B cell (primary cell): ENCODE measurements around the gene FAM161B. TPM values are rescaled to one million over a fixed set of nuclear protein-coding genes. Genes with fewer than 3 reads are reported as not detected.
"Not testable (repeated sequence)": the region's sequence is repeated elsewhere in the genome, so short reads cannot be mapped to it uniquely, and the experiment has no call there.

Experiments used
- ATAC-seq: fragments of 200-7000 bp; cut with Tn5 transposase; one replicate; pipeline ENCODE4 v1.10.0; 2021; ENCODE audit warnings: low read depth, mild to moderate bottlenecking, moderate number of reproducible peaks, moderate library complexity
- CTCF ChIA-PET: fragments of 350-600 bp; sonication (Branson Sonifier 250); formaldehyde crosslinking; loops from one replicate; lab custom pipeline; 2021; ENCODE audit warnings: antibody characterized with exemption, inconsistent platforms; lab: Charles Lee
- POLR2A ChIA-PET: fragments of 350-600 bp; sonication (Branson Sonifier 250); formaldehyde crosslinking; loops from one replicate; lab custom pipeline; 2021; ENCODE audit warnings: antibody characterized with exemption; lab: Charles Lee
- DNase-seq: peaks from one replicate; pipeline ENCODE4 v3.0.0; 2013
- H2AFZ ChIP-seq: 2 replicates; pipeline ENCODE4 v1.6.1; 2012; ENCODE audit warnings: mild to moderate bottlenecking, low read depth, low read length; ENCODE audit not compliant: insufficient read depth, poor library complexity, severe bottlenecking
- H3K27ac ChIP-seq, 2 donors: 1 replicate in 1 of 2; 2 replicates in 1 of 2; pipeline ENCODE4 v1.5.1; 2012 to 2013; ENCODE audit warnings: low read length in 2 of 2, mild to moderate bottlenecking in 2 of 2, moderate library complexity in 1 of 2
- H3K27me3 ChIP-seq, 4 experiments: fragments of 200-600 bp in 1 of 4; sonication (generic) in 1 of 4; replicated peaks in 1 of 4; 1 replicate in 2 of 4; 2 replicates in 2 of 4; pipeline versions ENCODE4 v1.6.1 to v1.7.0; 2013 to 2016; ENCODE audit warnings: low read length in 3 of 4, mild to moderate bottlenecking in 2 of 4, mixed read lengths in 1 of 4, moderate library complexity in 1 of 4; ENCODE audit not compliant: insufficient read depth in 4 of 4, control insufficient read depth in 3 of 4; ENCODE audit errors: control extremely low read depth in 1 of 4
- H3K36me3 ChIP-seq, 2 experiments: replicated peaks in 1 of 2; 1 replicate in 1 of 2; 2 replicates in 1 of 2; pipeline versions ENCODE4 v1.6.1 to v1.7.1; 2013; ENCODE audit warnings: low read length in 1 of 2; ENCODE audit not compliant: insufficient read depth in 2 of 2, control insufficient read depth in 1 of 2; ENCODE audit errors: control extremely low read depth in 1 of 2, extremely low read depth in 1 of 2
- H3K4me1 ChIP-seq, 2 donors: fragments of 200-600 bp in 1 of 2; sonication (generic) in 1 of 2; 1 replicate in 1 of 2; 2 replicates in 1 of 2; pipeline versions ENCODE4 v1.5.1 to v1.6.1; 2013 to 2017; ENCODE audit warnings: low read length in 2 of 2; ENCODE audit not compliant: control insufficient read depth in 2 of 2, insufficient read depth in 2 of 2
- H3K4me2 ChIP-seq: replicated peaks from 2 replicates; pipeline ENCODE3; 2012; ENCODE audit warnings: mild to moderate bottlenecking, low read depth, low read length; ENCODE audit not compliant: poor library complexity, severe bottlenecking
- H3K4me3 ChIP-seq, 5 experiments: fragments of 200-600 bp in 1 of 5; sonication (generic) in 1 of 5; 1 replicate in 3 of 5; 2 replicates in 2 of 5; pipeline versions ENCODE4 v1.5.1 to v1.7.0; 2011 to 2016; ENCODE audit warnings: low read length in 4 of 5, mild to moderate bottlenecking in 4 of 5, low read depth in 2 of 5, control low read depth in 1 of 5, moderate library complexity in 1 of 5; ENCODE audit not compliant: insufficient read depth in 1 of 5; ENCODE audit errors: control extremely low read depth in 1 of 5, extremely low read depth in 1 of 5
- H3K79me2 ChIP-seq: fragments of 200-600 bp; sonication (generic); one replicate; pipeline ENCODE4 v1.6.0; 2016; ENCODE audit warnings: low read length; ENCODE audit not compliant: control insufficient read depth, insufficient read depth
- H3K9ac ChIP-seq: fragments of 200-600 bp; sonication (generic); 2 replicates; pipeline ENCODE4 v1.6.1; 2017; ENCODE audit warnings: mild to moderate bottlenecking, low read length, moderate library complexity
- H3K9me3 ChIP-seq, 3 donors: one replicate each; pipeline versions ENCODE4 v1.6.1 to v1.7.1; 2013; ENCODE audit warnings: low read length in 2 of 3; ENCODE audit not compliant: control insufficient read depth in 2 of 3, insufficient read depth in 1 of 3; ENCODE audit errors: control extremely low read depth in 1 of 3
- H4K20me1 ChIP-seq: 2 replicates; pipeline ENCODE4 v1.6.0; 2012; ENCODE audit warnings: mild to moderate bottlenecking, low read length; ENCODE audit not compliant: insufficient read depth, control insufficient read depth, poor library complexity, severe bottlenecking
- H3K27ac Mint-ChIP-seq: one replicate; pipeline ENCODE4 v1.8.0; 2021; ENCODE audit warnings: mixed read lengths
- H3K27me3 Mint-ChIP-seq: one replicate; pipeline ENCODE4 v1.8.0; 2021; ENCODE audit warnings: mixed read lengths
- H3K4me1 Mint-ChIP-seq: one replicate; pipeline ENCODE4 v1.8.0; 2021; ENCODE audit warnings: mixed read lengths
- H3K4me3 Mint-ChIP-seq: one replicate; pipeline ENCODE4 v1.8.0; 2021; ENCODE audit warnings: mixed read lengths
- H3K9me3 Mint-ChIP-seq: one replicate; pipeline ENCODE4 v1.8.0; 2022; ENCODE audit warnings: mixed read lengths; ENCODE audit not compliant: insufficient read depth
- EZH2 ChIP-seq: IDR thresholded peaks from 2 replicates; pipeline ENCODE4 v1.6.1; 2012; ENCODE audit warnings: borderline replicate concordance, low read depth, mild to moderate bottlenecking, moderate library complexity, low read length; ENCODE audit not compliant: insufficient read depth, poor library complexity, severe bottlenecking
- WGBS: methylation state at CpG from one replicate; pipeline ENCODE4 v1.1.5; 2013; ENCODE audit warnings: missing lambda C conversion rate; ENCODE audit not compliant: insufficient coverage; 5-methylcytosine and 5-hydroxymethylcytosine counted together
- intact Hi-C: fragments of 100-400 bp; cut with micrococcal nuclease; formaldehyde crosslinking; loops from one replicate; pipeline ENCODE4 v1.10.0; 2022
- polyA plus RNA-seq: library from polyadenylated mRNA; depleted of rRNA; stranded (reverse); fragments of >200 nt; gene quantifications from 2 replicates; pipeline ENCODE4 v1.2.3, GENCODE V29; 2012
- total RNA-seq, 2 donors: library from RNA; stranded (reverse); fragments of 120-200 nt in 1 of 2; gene quantifications; 1 replicate in 1 of 2; 2 replicates in 1 of 2; pipeline versions ENCODE4 v1.2.3 to v1.2.4, GENCODE V29; 2013 to 2022
- TF ChIP-seq, protein P1 (sequence below): fragments of 200-600 bp; IDR thresholded peaks from one replicate; pipeline ENCODE4 v1.8.0; 2022; ENCODE audit warnings: antibody characterized with exemption, mild to moderate bottlenecking

Gene FAM161B
- total and polyA plus RNA-seq, 2 donors (not counting 1 experiment from before 2014, with no cell fraction given): 1.6 to 5.9 TPM

DNA sequence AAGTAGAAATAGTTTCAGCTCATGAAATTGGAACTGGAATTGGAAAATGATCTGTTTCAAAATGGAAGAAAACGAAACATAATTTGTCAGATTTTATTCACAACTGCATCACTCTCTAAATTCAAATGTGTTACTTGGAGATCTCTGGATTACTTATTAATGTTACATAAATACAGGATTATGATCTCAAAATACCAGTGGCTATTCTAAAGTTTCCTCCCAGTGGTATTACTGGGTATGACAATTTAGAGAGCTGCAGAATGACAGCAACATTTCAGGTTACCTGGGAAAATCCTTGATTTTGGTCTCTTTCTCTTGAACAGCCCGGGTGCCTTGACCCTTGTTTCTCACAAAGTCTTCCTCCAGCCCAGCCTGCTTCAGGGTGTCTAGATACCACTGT is 14.2 kb downstream of the FAM161B start:
- ChIA-PET POLR2A (no interaction called here), CTCF (interaction anchor here (0.7 to 1.5 kb wide), 4 partner anchors 16 to 208 kb away, joined by 3 to 4 read pairs (median 4); no protein-coding TSS in a partner anchor)
- ATAC-seq: no peak
- Histone ChIP-seq H4K20me1 (no peaks in the 10 kb centered on the region), H3K27ac (no peak overlapping the region), H3K27me3 (no peaks in the 10 kb centered on the region), H3K9ac (no peak overlapping the region), H3K4me2 (no peak overlapping the region), H3K79me2 (no peaks in the 10 kb centered on the region), H3K4me1 (no peaks in the 10 kb centered on the region), H3K9me3 (no peaks in the 10 kb centered on the region), H3K4me3 (no peak overlapping the region), H3K36me3 (peaks cover 16 to 44% of the 10 kb centered on the region in 2 experiments), H2AFZ (no peak overlapping the region)
- WGBS: no CpG with 5 or more reads among the region's 2 CpGs
- Mint-ChIP-seq H3K4me1 (no peaks in the 10 kb centered on the region), H3K9me3 (no peaks in the 10 kb centered on the region), H3K27ac (peak overlapping the region; percentile 15), H3K4me3 (no peak overlapping the region), H3K27me3 (no peaks in the 10 kb centered on the region)
- no peak for DNase-seq
- intact Hi-C loops: no loop called here
- TF ChIP-seq, protein P1, sequence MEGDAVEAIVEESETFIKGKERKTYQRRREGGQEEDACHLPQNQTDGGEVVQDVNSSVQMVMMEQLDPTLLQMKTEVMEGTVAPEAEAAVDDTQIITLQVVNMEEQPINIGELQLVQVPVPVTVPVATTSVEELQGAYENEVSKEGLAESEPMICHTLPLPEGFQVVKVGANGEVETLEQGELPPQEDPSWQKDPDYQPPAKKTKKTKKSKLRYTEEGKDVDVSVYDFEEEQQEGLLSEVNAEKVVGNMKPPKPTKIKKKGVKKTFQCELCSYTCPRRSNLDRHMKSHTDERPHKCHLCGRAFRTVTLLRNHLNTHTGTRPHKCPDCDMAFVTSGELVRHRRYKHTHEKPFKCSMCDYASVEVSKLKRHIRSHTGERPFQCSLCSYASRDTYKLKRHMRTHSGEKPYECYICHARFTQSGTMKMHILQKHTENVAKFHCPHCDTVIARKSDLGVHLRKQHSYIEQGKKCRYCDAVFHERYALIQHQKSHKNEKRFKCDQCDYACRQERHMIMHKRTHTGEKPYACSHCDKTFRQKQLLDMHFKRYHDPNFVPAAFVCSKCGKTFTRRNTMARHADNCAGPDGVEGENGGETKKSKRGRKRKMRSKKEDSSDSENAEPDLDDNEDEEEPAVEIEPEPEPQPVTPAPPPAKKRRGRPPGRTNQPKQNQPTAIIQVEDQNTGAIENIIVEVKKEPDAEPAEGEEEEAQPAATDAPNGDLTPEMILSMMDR: no peak
- no peak for TF ChIP-seq EZH2

DNA sequence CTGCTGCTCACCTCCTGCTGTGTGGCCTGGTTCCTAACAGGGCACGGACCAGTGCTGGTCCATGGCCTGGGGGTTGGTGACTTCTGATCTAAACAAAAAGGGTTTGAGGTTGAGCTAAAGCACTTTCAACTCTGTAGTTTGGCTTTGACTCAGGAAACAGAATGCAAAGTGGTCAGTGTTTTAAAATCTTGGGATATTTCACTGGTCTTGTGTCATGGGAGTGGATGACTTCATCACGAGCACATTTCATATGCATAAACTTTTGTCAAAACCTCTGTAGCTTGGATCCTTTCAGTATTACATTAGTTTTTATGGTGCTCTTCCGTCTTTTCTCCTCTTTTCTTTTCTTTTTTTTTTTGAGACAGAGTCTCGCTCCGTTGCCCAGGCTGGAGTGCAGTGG is 25.6 kb downstream of the FAM161B start:
- H3K4me1 ChIP-seq: no peaks in the 10 kb centered on the region
- no peaks in the 10 kb centered on the region for H3K27me3 Mint-ChIP-seq
- H4K20me1 ChIP-seq: peaks cover 9% of the 10 kb centered on the region
- DNase-seq (no peak), ATAC-seq (no peak)
- H3K4me3 Mint-ChIP-seq: no peak overlapping the region
- peaks cover 7% of the 10 kb centered on the region for H3K79me2 ChIP-seq
- POLR2A ChIA-PET: no interaction called here
- H3K27me3 ChIP-seq: no peaks in the 10 kb centered on the region
- TF ChIP-seq, protein P1: no peak
- no peak for TF ChIP-seq EZH2
- H3K4me3 ChIP-seq: no peak overlapping the region
- no peaks in the 10 kb centered on the region for H3K4me1 Mint-ChIP-seq
- no peak overlapping the region for H3K4me2 ChIP-seq
- H3K27ac ChIP-seq: no peak overlapping the region
- H3K9ac ChIP-seq: no peak overlapping the region
- H3K36me3 ChIP-seq: peaks cover 28 to 81% of the 10 kb centered on the region in 2 experiments
- no peaks in the 10 kb centered on the region for H3K9me3 Mint-ChIP-seq
- CTCF ChIA-PET: interaction anchor here (0.7 kb wide), 1 partner anchor 1207 kb away, joined by 3 read pairs; no protein-coding TSS in a partner anchor
- H3K9me3 ChIP-seq: no peaks in the 10 kb centered on the region
- no peak overlapping the region for H2AFZ ChIP-seq
- intact Hi-C loops: no loop called here
- 97% methylated on average over 4 of the region's 5 CpGs for WGBS
- no peak overlapping the region for H3K27ac Mint-ChIP-seq

GRCh38 chr14:73919457-73919856 is 30.4 kb downstream of the FAM161B start:
- Histone ChIP-seq H3K79me2 (peaks cover 15% of the 10 kb centered on the region), H4K20me1 (peaks cover 10% of the 10 kb centered on the region), H3K36me3 (peaks cover 26 to 77% of the 10 kb centered on the region in 2 experiments)
- H3K27ac Mint-ChIP-seq, DNase-seq, POLR2A ChIA-PET, H3K4me2 ChIP-seq, H3K4me3 ChIP-seq, H3K4me1 Mint-ChIP-seq, H3K9me3 Mint-ChIP-seq, H3K9me3 ChIP-seq, ATAC-seq, H3K27me3 Mint-ChIP-seq, H3K4me1 ChIP-seq, intact Hi-C loops, H3K9ac ChIP-seq, H2AFZ ChIP-seq, H3K4me3 Mint-ChIP-seq, H3K27ac ChIP-seq, H3K27me3 ChIP-seq: not testable (repeated sequence)
- CTCF ChIA-PET: interaction anchor here (0.6 kb wide), 1 partner anchor 87 kb away, joined by 3 read pairs; no protein-coding TSS in a partner anchor
- WGBS: 100% methylated on average over 2 of the region's 2 CpGs
